ENCODE results near the gene CACNA1D.

The CACNA1D gene

DNA sequence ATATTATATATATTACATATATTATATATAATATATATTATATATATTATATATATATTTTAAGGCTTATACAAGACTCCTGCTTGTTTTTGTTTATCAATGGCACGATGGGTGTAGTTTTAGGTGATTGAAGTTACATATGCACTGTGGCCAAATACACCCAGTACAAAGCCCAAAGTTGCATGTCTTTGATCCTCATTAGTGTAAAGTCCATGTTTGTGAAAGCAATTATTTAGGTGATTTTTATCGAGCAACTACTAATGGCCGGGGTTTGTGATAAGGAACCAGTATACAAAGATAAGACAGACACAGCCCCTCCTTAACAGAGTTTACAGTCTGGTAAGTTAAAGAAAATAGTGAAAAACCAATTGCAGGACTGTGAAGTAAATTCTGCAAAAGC lies 197.5 kb downstream of the CACNA1D start:
- DNase-seq (ENCODE audit: insufficient read length, low spot score) (no peak), FAIRE-seq (no peak)
- TF ChIP-seq PAX5 (IDR thresholded peaks at IDR 0.05; ENCODE audit: insufficient read depth, low read length, severe bottlenecking) = no peak
- no peak for TF ChIP-seq TAF1 (IDR thresholded peaks at IDR 0.05; ENCODE audit: low read depth, low read length)
- TF ChIP-seq POLR2A (IDR thresholded peaks at IDR 0.05; ENCODE audit: low read depth, low read length) = no peak
- TF ChIP-seq POU2F2 (IDR thresholded peaks at IDR 0.05; ENCODE audit: low read depth, low read length) = no peak
- no peak for TF ChIP-seq SPI1 (IDR thresholded peaks at IDR 0.05; ENCODE audit: low read depth, low read length)
- no peak for TF ChIP-seq POLR2AphosphoS5 (IDR thresholded peaks at IDR 0.05; ENCODE audit: low read depth, low read length)

DNA sequence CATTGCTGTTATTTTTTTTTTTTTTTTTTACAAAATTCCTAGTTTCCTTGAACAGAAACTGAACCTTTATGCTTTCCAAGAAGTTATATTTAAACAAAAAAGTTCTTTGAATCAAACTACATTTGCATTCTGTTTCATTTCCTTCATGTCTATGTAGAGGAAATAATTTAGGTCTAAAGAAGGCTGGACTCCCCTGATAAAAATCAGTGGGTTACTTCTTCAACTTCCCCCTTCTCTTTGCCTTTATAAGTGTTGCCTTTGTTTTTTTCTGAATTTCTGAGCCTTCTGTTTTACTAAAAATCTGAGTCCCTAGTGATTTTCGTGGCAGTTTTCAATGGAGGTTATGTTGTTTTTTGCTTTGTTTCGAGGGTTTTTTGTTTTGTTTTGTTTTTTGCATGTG lies 199.0 kb downstream of the CACNA1D start:
- TF ChIP-seq SPI1 (IDR thresholded peaks at IDR 0.05; ENCODE audit: low read depth, low read length) (no peak), POLR2AphosphoS5 (IDR thresholded peaks at IDR 0.05; ENCODE audit: low read depth, low read length) (no peak), POLR2A (IDR thresholded peaks at IDR 0.05; ENCODE audit: low read depth, low read length) (no peak), TAF1 (IDR thresholded peaks at IDR 0.05; ENCODE audit: low read depth, low read length) (no peak), PAX5 (IDR thresholded peaks at IDR 0.05; ENCODE audit: insufficient read depth, low read length, severe bottlenecking) (no peak), POU2F2 (IDR thresholded peaks at IDR 0.05; ENCODE audit: low read depth, low read length) (no peak)
- DNase-seq (ENCODE audit: insufficient read length, low spot score) (no peak), FAIRE-seq (no peak)

GRCh38 chr3:53694046-53694445 lies 199.6 kb downstream of the CACNA1D start:
- DNase-seq (ENCODE audit: insufficient read length, low spot score) = no peak
- TF ChIP-seq SPI1 (IDR thresholded peaks at IDR 0.05; ENCODE audit: low read depth, low read length) (no peak), POLR2A (IDR thresholded peaks at IDR 0.05; ENCODE audit: low read depth, low read length) (no peak), PAX5 (IDR thresholded peaks at IDR 0.05; ENCODE audit: insufficient read depth, low read length, severe bottlenecking) (no peak), TAF1 (IDR thresholded peaks at IDR 0.05; ENCODE audit: low read depth, low read length) (no peak), POLR2AphosphoS5 (IDR thresholded peaks at IDR 0.05; ENCODE audit: low read depth, low read length) (no peak), POU2F2 (IDR thresholded peaks at IDR 0.05; ENCODE audit: low read depth, low read length) (no peak)
- FAIRE-seq = no peak

- no peak for TF ChIP-seq POLR2A (IDR thresholded peaks at IDR 0.05; ENCODE audit: low read depth, low read length)
- TF ChIP-seq POLR2AphosphoS5 (IDR thresholded peaks at IDR 0.05; ENCODE audit: low read depth, low read length) = no peak
- no peak for TF ChIP-seq PAX5 (IDR thresholded peaks at IDR 0.05; ENCODE audit: insufficient read depth, low read length, severe bottlenecking)
- TF ChIP-seq SPI1 (IDR thresholded peaks at IDR 0.05; ENCODE audit: low read depth, low read length) = no peak
- TF ChIP-seq POU2F2 (IDR thresholded peaks at IDR 0.05; ENCODE audit: low read depth, low read length) = no peak
- TF ChIP-seq TAF1 (IDR thresholded peaks at IDR 0.05; ENCODE audit: low read depth, low read length) = no peak
- DNase-seq (ENCODE audit: insufficient read length, low spot score) = no peak
- FAIRE-seq = no peak
Measured at GRCh38 chr3:53694666-53695323, 200.4 kb downstream of the CACNA1D start.

- TF ChIP-seq POLR2AphosphoS5 (IDR thresholded peaks at IDR 0.05; ENCODE audit: low read depth, low read length) (no peak), PAX5 (IDR thresholded peaks at IDR 0.05; ENCODE audit: insufficient read depth, low read length, severe bottlenecking) (no peak), SPI1 (IDR thresholded peaks at IDR 0.05; ENCODE audit: low read depth, low read length) (no peak), TAF1 (IDR thresholded peaks at IDR 0.05; ENCODE audit: low read depth, low read length) (no peak), POU2F2 (IDR thresholded peaks at IDR 0.05; ENCODE audit: low read depth, low read length) (no peak), POLR2A (IDR thresholded peaks at IDR 0.05; ENCODE audit: low read depth, low read length) (no peak)
- no peak for FAIRE-seq
Measured at GRCh38 chr3:53695324-53695690, 200.9 kb downstream of the CACNA1D start.

DNA sequence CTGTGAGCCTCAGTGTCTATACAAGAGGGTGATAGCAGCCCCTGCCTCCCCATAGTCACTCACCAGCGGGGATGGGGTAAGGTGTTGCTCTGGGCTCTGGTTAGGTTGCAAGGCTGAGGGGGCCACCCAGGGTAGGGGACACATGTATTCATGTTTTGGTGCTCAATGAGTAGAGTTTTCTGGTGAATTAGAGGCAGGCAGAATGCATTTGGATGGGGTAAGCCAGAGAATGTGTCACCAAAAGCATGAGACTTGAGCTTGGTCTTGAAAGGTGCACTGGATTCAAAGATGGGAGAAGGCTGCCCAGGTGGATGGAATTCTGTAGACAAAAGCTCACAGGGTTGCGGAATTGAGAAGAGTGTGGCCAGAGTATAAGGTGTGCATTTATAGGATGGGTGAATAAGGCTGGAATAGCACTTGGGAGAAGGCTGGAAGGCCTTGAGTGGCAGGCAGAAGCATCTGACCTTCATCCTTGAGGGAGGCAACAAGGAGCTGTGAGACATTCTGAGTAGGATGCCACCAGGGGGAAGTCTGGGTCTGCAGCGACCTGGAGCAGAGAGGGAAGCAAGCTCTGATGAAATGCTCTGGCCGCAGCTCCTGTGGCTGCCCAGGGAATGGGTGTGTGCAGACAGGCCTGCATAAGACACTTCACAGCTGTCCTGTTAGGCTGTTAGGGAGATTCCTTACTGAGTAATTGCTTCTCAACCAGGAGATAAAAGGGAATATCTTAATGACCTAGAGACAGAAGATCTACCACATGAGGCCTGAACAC lies 202.2 kb downstream of the CACNA1D start:
- FAIRE-seq (no peak), DNase-seq (ENCODE audit: insufficient read length, low spot score) (no peak)
- TF ChIP-seq POU2F2 (IDR thresholded peaks at IDR 0.05; ENCODE audit: low read depth, low read length) (no peak), PAX5 (IDR thresholded peaks at IDR 0.05; ENCODE audit: insufficient read depth, low read length, severe bottlenecking) (no peak), POLR2A (IDR thresholded peaks at IDR 0.05; ENCODE audit: low read depth, low read length) (no peak), SPI1 (IDR thresholded peaks at IDR 0.05; ENCODE audit: low read depth, low read length) (no peak), POLR2AphosphoS5 (IDR thresholded peaks at IDR 0.05; ENCODE audit: low read depth, low read length) (no peak)

More at GRCh38 chr3:53695324-53695690, 200.9 kb downstream of the CACNA1D start:
- DNase-seq (ENCODE audit: insufficient read length, low spot score) = no peak

DNA sequence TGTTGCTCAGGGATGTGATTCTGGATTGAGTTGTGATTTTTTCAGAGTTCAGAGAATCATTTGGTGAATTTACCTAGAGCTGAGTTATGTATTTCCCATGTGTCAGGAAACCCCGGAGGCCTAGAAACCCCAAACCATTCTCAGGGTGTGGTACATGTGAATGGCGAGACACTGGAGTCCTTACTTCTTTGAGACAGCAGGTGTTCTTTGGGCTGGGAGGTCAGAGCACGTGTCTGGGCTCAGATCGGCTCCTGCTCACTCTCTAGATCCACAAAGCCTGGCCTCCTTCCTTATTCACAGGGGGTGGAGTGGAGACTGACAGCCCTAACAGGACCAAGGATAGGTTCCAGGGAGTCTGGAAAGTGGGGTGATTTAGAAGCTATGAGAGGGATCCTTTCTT lies 206.0 kb downstream of the CACNA1D start:
- TF ChIP-seq POU2F2 (IDR thresholded peaks at IDR 0.05; ENCODE audit: low read depth, low read length) (no peak), TAF1 (IDR thresholded peaks at IDR 0.05; ENCODE audit: low read depth, low read length) (no peak), POLR2A (IDR thresholded peaks at IDR 0.05; ENCODE audit: low read depth, low read length) (no peak), POLR2AphosphoS5 (IDR thresholded peaks at IDR 0.05; ENCODE audit: low read depth, low read length) (no peak), PAX5 (IDR thresholded peaks at IDR 0.05; ENCODE audit: insufficient read depth, low read length, severe bottlenecking) (no peak), SPI1 (IDR thresholded peaks at IDR 0.05; ENCODE audit: low read depth, low read length) (no peak)
- DNase-seq (ENCODE audit: insufficient read length, low spot score) = no peak
- FAIRE-seq = no peak

- DNase-seq (ENCODE audit: insufficient read length, low spot score) = no peak
- FAIRE-seq = no peak
Measured at GRCh38 chr3:53702776-53703530, 208.5 kb downstream of the CACNA1D start.

More at GRCh38 chr3:53702776-53703530, 208.5 kb downstream of the CACNA1D start:
- TF ChIP-seq POLR2A (IDR thresholded peaks at IDR 0.05; ENCODE audit: low read depth, low read length) = no peak
- TF ChIP-seq POLR2AphosphoS5 (IDR thresholded peaks at IDR 0.05; ENCODE audit: low read depth, low read length) = no peak
- no peak for TF ChIP-seq TAF1 (IDR thresholded peaks at IDR 0.05; ENCODE audit: low read depth, low read length)
- TF ChIP-seq POU2F2 (IDR thresholded peaks at IDR 0.05; ENCODE audit: low read depth, low read length) = no peak
- TF ChIP-seq SPI1 (IDR thresholded peaks at IDR 0.05; ENCODE audit: low read depth, low read length) = no peak
- no peak for TF ChIP-seq PAX5 (IDR thresholded peaks at IDR 0.05; ENCODE audit: insufficient read depth, low read length, severe bottlenecking)
